ENCODE data around the gene ELF3.
"Not testable (repeated sequence)": the region's sequence is repeated elsewhere in the genome, so short reads cannot be mapped to it uniquely, and the experiment has no call there.

DNA sequence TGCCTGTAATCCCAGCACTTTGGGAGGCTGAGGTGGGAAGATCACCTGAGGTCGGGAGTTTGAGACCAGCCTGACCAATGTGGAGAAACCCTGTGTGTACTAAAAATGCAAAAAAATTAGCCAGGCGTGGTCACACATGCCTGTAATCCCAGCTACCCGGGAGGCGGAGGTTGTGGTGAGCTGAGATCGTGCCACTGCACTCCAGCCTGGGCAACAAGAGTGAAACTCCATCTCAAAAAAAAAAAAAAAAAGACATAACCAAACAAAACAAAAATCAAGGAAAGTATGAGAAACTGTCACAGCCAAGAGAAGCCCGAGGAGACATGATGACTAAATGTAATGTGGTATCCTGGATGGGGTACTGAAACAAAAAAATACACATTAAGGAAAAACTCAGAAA is 51.4 kb downstream of the ELF3 start:
- not testable (repeated sequence) for TF ChIP-seq EZH2, CTCF (IDR thresholded peaks at IDR 0.05)

All from neural progenitor cell (in vitro differentiated cells).